K562 (cell line): Measurements from ENCODE around the gene TTK. TPM values are rescaled to one million over a fixed set of nuclear protein-coding genes. Genes with fewer than 3 reads are reported as not detected.

Experiments used
- ATAC-seq: fragments of 200-7000 bp; cut with Tn5 transposase; 3 replicates; pipeline ENCODE4 v1.9.1; 2020; ENCODE audit warnings: moderate library complexity
- BruUV-seq: library from RNA; stranded (reverse); fragments of 400-500 nt; replicated peaks from 2 replicates; lab custom pipeline; 2021; lab: Mats Ljungman, UMichigan
- CTCF ChIA-PET: fragments of 300-600 bp; formaldehyde crosslinking; extraction: SDS; loops from one replicate; lab custom pipeline; 2021; ENCODE audit warnings: low intra/inter-chr PET ratio; lab: Yijun Ruan, JAX
- POLR2A ChIA-PET: fragments of 300-600, 350-650 bp; sonication (Branson Sonifier 250); formaldehyde crosslinking; extraction: SDS; loops from one replicate; lab custom pipeline; 2021; ENCODE audit warnings: antibody characterized with exemption, inconsistent platforms; lab: Yijun Ruan, JAX
- DNase-seq, 4 experiments: peaks; one replicate each; pipeline versions ENCODE4 v3.0.0 to v3.0.0-alpha.2; 2011 to 2018; ENCODE audit warnings: low spot score in 3 of 4, mixed read lengths in 3 of 4; ENCODE audit errors: extremely low read depth in 1 of 4
- FAIRE-seq: peaks from 2 replicates; lab custom pipeline; 2011; peaks lifted over from hg19 to GRCh38; lab: Jason Lieb, UNC
- H2AFZ ChIP-seq: 2 replicates; pipeline ENCODE4 v1.6.0; 2011; ENCODE audit warnings: low read depth, low read length, control low read depth, inconsistent platforms
- H3K27ac ChIP-seq: fragments of 200-600 bp; 3 replicates; pipeline ENCODE4 v1.8.0; 2011; ENCODE audit warnings: low read depth, mild to moderate bottlenecking, control low read depth, inconsistent platforms, low read length, moderate library complexity, mixed read lengths; ENCODE audit errors: extremely low read depth
- H3K27me3 ChIP-seq, 2 experiments: fragments of 300-600 bp in 1 of 2; 2 replicates in 1 of 2; 3 replicates in 1 of 2; pipeline versions ENCODE4 v1.6.0 to v1.8.0; 2011; ENCODE audit warnings: inconsistent platforms in 2 of 2, low read length in 2 of 2, mild to moderate bottlenecking in 1 of 2, mixed read lengths in 1 of 2, moderate library complexity in 1 of 2; ENCODE audit not compliant: control insufficient read depth in 2 of 2, insufficient read depth in 2 of 2
- H3K36me3 ChIP-seq: fragments of 300-600 bp; 3 replicates; pipeline ENCODE4 v1.8.0; 2011; ENCODE audit warnings: mild to moderate bottlenecking, low read length, inconsistent platforms; ENCODE audit not compliant: control insufficient read depth, insufficient read depth
- H3K4me1 ChIP-seq, 2 experiments: fragments of 200-600 bp in 1 of 2; replicated peaks in 1 of 2; 2 replicates in 1 of 2; 3 replicates in 1 of 2; pipeline versions ENCODE4 v1.5.1 to v1.8.0; 2011; ENCODE audit warnings: inconsistent platforms in 2 of 2, low read length in 2 of 2, mild to moderate bottlenecking in 1 of 2, mixed read lengths in 1 of 2, moderate library complexity in 1 of 2; ENCODE audit not compliant: control insufficient read depth in 2 of 2, insufficient read depth in 2 of 2
- H3K4me2 ChIP-seq: 2 replicates; pipeline ENCODE4 v1.6.1; 2011; ENCODE audit warnings: low read length, control low read depth, inconsistent platforms, mixed read lengths; ENCODE audit not compliant: insufficient read depth
- H3K4me3 ChIP-seq: fragments of 200-600 bp; sonication (generic), shearing (Covaris generic); 2 replicates; pipeline ENCODE4 v1.5.1; 2016; ENCODE audit warnings: control low read depth, inconsistent platforms
- H3K79me2 ChIP-seq: fragments of 200-600 bp; 3 replicates; pipeline ENCODE4 v1.8.0; 2011; ENCODE audit warnings: low read length, inconsistent platforms; ENCODE audit not compliant: control insufficient read depth, insufficient read depth
- H3K9ac ChIP-seq, 2 experiments: 2 replicates each; pipeline versions ENCODE4 v1.6.0 to v1.6.1; 2011; ENCODE audit warnings: low read depth in 2 of 2, low read length in 2 of 2, control low read depth in 1 of 2, inconsistent platforms in 1 of 2, mild to moderate bottlenecking in 1 of 2, mixed read lengths in 1 of 2; ENCODE audit not compliant: insufficient read depth in 1 of 2
- H3K9me1 ChIP-seq: one replicate; pipeline ENCODE4 v1.6.0; 2011; ENCODE audit warnings: inconsistent platforms, mild to moderate bottlenecking, low read length, moderate library complexity; ENCODE audit not compliant: control insufficient read depth, insufficient read depth
- H3K9me3 ChIP-seq: replicated peaks from 2 replicates; pipeline ENCODE4 v1.5.1; 2011; ENCODE audit warnings: low read depth, low read length, inconsistent platforms; ENCODE audit not compliant: control insufficient read depth, insufficient read depth
- H4K20me1 ChIP-seq: replicated peaks from 2 replicates; pipeline ENCODE4 v1.6.1; 2011; ENCODE audit warnings: low read length, inconsistent platforms, mixed read lengths; ENCODE audit not compliant: control insufficient read depth, insufficient read depth
- CTBP1 ChIP-seq: fragments of 450-650 bp; IDR thresholded peaks from 2 replicates; pipeline ENCODE4 v1.6.1; 2016; ENCODE audit warnings: borderline replicate concordance
- FOXM1 ChIP-seq, 2 experiments: fragments of 450-650 bp in 1 of 2; sonication (generic) in 1 of 2; formaldehyde crosslinking in 1 of 2; IDR thresholded peaks; 2 replicates each; pipeline versions ENCODE4 v1.6.1 to v1.9.0; 2017 to 2022; ENCODE audit warnings: low read depth in 2 of 2, mild to moderate bottlenecking in 2 of 2, missing genetic modification reagents in 1 of 2, moderate library complexity in 1 of 2
- HDGF ChIP-seq: fragments of 450-650 bp; IDR thresholded peaks from 2 replicates; pipeline ENCODE4 v1.6.1; 2016
- HSF4 ChIP-seq: fragments of 250-450 bp; sonication (Bioruptor Pico); IDR thresholded peaks from 2 replicates; pipeline ENCODE4 v2.1.2; 2022; ENCODE audit warnings: mild to moderate bottlenecking, moderate library complexity, borderline replicate concordance
- KAT7 ChIP-seq: sonication (generic); formaldehyde crosslinking; IDR thresholded peaks from 2 replicates; pipeline ENCODE4 v1.8.0; 2022; ENCODE audit warnings: missing genetic modification reagents, mild to moderate bottlenecking, borderline replicate concordance
- NFE2L1 ChIP-seq: fragments of 450-650 bp; IDR thresholded peaks from 2 replicates; pipeline ENCODE4 v1.6.1; 2016; ENCODE audit warnings: missing genetic modification characterization, low read depth, mild to moderate bottlenecking, missing compliant biosample characterization, moderate library complexity, borderline replicate concordance
- PHB2 ChIP-seq: fragments of 450-650 bp; IDR thresholded peaks from 2 replicates; pipeline ENCODE4 v1.6.1; 2017; ENCODE audit warnings: low read depth
- POLR2AphosphoS5 ChIP-seq: IDR thresholded peaks from 2 replicates; pipeline ENCODE4 v1.6.1; 2011; ENCODE audit warnings: mild to moderate bottlenecking, low read depth, low read length, moderate library complexity; ENCODE audit not compliant: control insufficient read depth, insufficient read depth
- POLR2B ChIP-seq: fragments of 450-650 bp; IDR thresholded peaks from 2 replicates; pipeline ENCODE4 v1.6.1; 2018; ENCODE audit warnings: low read depth; ENCODE audit not compliant: partially characterized antibody
- TEAD2 ChIP-seq: fragments of 450-650 bp; IDR thresholded peaks from 2 replicates; pipeline ENCODE4 v1.6.1; 2016; ENCODE audit warnings: missing genetic modification characterization, control low read depth, missing compliant biosample characterization
- WHSC1 ChIP-seq: IDR thresholded peaks from one replicate; pipeline ENCODE4 v1.6.1; 2012; ENCODE audit warnings: low read length, control low read depth, inconsistent platforms
- YBX1 ChIP-seq: fragments of 450-650 bp; IDR thresholded peaks from 2 replicates; pipeline ENCODE4 v1.7.1; 2016; ENCODE audit warnings: mild to moderate bottlenecking
- ZNF184 ChIP-seq: sonication (generic); formaldehyde crosslinking; IDR thresholded peaks from 2 replicates; pipeline ENCODE4 v1.5.0; 2020; ENCODE audit warnings: missing genetic modification reagents
- ZNF583 ChIP-seq: fragments of 250-450 bp; sonication (Bioruptor Pico); IDR thresholded peaks from 2 replicates; pipeline ENCODE4 v1.4.0; 2020
- in situ Hi-C: fragments of 300-500 bp; cut with MboI; formaldehyde crosslinking; loops from 4 replicates; pipeline ENCODE4 v1.15.0; 2018; ENCODE audit warnings: inconsistent platforms, mixed read lengths
- intact Hi-C: fragments of 100-400 bp; cut with micrococcal nuclease; formaldehyde crosslinking; loops from 2 replicates; pipeline ENCODE4 v1.14.2; 2022
- polyA plus RNA-seq, 8 experiments: library from polyadenylated mRNA; depleted of rRNA in 4 of 8; stranded (reverse) in 5 of 8; unstranded in 3 of 8; fragments of >200 nt; fragmentation: Nextera tagmentation in 2 of 8; fragmentation: Illumina TruSeq in 1 of 8; extraction: Ambion mirVana in 2 of 8; extraction: Trizol in 1 of 8; gene quantifications; 2 replicates each; pipeline versions ENCODE4 v1.2.1 to v1.2.3, GENCODE V29; 2011 to 2014; ENCODE audit warnings: inconsistent platforms in 1 of 8, missing spikeins in 1 of 8
- total RNA-seq, 7 experiments: library from RNA; depleted of rRNA in 6 of 7; stranded (reverse); fragments of >200 nt in 6 of 7; fragmentation: Illumina TruSeq in 2 of 7; extraction: Trizol in 2 of 7; gene quantifications; 2 replicates each; pipeline versions ENCODE4 v1.2.1 to v1.2.3, GENCODE V29; 2011 to 2021; ENCODE audit warnings: low replicate concordance in 1 of 7
- TF ChIP-seq, protein P1 (sequence below), 2 experiments: fragments of 200-800 bp in 1 of 2; sonication (Bioruptor generic) in 1 of 2; sonication (generic) in 1 of 2; formaldehyde crosslinking in 1 of 2; IDR thresholded peaks in 1 of 2; conservative IDR thresholded peaks in 1 of 2; 2 replicates each; pipeline versions ENCODE4 v1.5.0 to v1.6.1; 2016 to 2020; ENCODE audit warnings: missing compliant biosample characterization in 1 of 2, missing genetic modification characterization in 1 of 2, missing genetic modification reagents in 1 of 2
- TF ChIP-seq, protein P2 (sequence below): fragments of 200-800 bp; sonication (Bioruptor generic); IDR thresholded peaks from 2 replicates; pipeline ENCODE4 v1.6.1; 2017; ENCODE audit warnings: missing genetic modification characterization, missing compliant biosample characterization
- TF ChIP-seq, protein P3 (sequence below): IDR thresholded peaks from 2 replicates; pipeline ENCODE4 v1.6.1; 2011; ENCODE audit warnings: borderline replicate concordance, low read depth, mild to moderate bottlenecking, moderate library complexity, low read length; ENCODE audit not compliant: insufficient read depth, poor library complexity, severe bottlenecking

Gene TTK
- total and polyA plus RNA-seq, 9 of the 15 experiments (the other 6 are each of a cell fraction or from before 2014, with no cell fraction given) = 32.7 to 58.9 (median 52.8) TPM

DNA sequence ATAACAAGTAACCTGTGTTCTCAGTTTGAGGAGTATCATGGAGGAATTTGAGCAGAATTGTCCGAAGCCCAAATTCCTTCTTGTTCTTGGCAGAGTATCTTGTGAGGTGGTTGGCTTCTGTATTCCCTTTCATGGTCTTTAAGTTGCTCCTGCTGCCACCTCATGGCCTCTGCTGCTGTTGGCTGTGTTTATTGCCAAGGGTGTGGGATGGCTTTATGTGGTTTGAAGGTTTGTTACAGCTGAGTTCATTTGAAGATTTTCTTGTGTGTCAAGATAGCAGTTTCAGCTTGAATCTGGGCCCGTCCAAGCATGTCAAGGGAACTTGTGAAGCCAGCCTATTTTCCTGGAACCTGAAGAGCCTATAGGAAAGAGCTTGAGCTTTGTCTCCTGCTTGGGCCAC lies 20.2 kb upstream of the TTK start (continued):
- TF ChIP-seq WHSC1 (no peak), NFE2L1 (tag) (no peak), TEAD2 (tag) (no peak)

DNA sequence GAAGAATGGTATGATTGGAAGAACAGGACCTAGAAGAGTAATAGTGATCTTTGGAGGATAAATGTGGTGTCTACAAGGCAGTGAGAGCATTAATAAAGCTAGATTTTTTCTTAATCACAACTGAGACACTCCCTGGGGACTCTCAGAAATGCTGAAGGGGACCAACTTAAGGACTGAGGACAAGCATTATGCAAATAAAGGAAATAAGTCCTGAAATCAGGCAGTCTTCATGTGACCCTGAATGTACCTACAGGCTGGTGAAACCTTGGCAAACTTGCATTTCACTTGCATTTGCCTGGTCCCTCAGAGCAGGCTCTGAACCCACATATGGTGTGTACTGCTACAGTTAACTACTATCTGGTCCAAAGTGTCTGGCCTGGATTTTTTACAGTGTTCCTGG lies 19.3 kb upstream of the TTK start:
- H3K36me3 ChIP-seq = no peaks in the 10 kb centered on the region
- POLR2A ChIA-PET = interaction anchor here (0.6 kb wide), 2 partner anchors 39 to 87 kb away, joined by 3 to 4 read pairs; no protein-coding TSS in a partner anchor
- TF ChIP-seq ZNF184 (CRISPR knock-in tag) = no peak
- no peak for TF ChIP-seq HDGF
- TF ChIP-seq PHB2 = no peak
- no peak for TF ChIP-seq POLR2B
- TF ChIP-seq, protein P1, sequence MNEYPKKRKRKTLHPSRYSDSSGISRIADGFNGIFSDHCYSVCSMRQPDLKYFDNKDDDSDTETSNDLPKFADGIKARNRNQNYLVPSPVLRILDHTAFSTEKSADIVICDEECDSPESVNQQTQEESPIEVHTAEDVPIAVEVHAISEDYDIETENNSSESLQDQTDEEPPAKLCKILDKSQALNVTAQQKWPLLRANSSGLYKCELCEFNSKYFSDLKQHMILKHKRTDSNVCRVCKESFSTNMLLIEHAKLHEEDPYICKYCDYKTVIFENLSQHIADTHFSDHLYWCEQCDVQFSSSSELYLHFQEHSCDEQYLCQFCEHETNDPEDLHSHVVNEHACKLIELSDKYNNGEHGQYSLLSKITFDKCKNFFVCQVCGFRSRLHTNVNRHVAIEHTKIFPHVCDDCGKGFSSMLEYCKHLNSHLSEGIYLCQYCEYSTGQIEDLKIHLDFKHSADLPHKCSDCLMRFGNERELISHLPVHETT (CRISPR knock-in tag; conservative IDR thresholded peaks at IDR 0.05 in 1 of 2, IDR thresholded peaks at IDR 0.05 in 1 of 2) = no peak
- no peak for TF ChIP-seq YBX1
- no peak for TF ChIP-seq HSF4 (CRISPR knock-in tag)
- TF ChIP-seq, protein P2, sequence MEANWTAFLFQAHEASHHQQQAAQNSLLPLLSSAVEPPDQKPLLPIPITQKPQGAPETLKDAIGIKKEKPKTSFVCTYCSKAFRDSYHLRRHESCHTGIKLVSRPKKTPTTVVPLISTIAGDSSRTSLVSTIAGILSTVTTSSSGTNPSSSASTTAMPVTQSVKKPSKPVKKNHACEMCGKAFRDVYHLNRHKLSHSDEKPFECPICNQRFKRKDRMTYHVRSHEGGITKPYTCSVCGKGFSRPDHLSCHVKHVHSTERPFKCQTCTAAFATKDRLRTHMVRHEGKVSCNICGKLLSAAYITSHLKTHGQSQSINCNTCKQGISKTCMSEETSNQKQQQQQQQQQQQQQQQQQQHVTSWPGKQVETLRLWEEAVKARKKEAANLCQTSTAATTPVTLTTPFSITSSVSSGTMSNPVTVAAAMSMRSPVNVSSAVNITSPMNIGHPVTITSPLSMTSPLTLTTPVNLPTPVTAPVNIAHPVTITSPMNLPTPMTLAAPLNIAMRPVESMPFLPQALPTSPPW (CRISPR knock-in tag) = no peak
- TF ChIP-seq ZNF583 (CRISPR knock-in tag) = no peak
- TF ChIP-seq KAT7 (CRISPR knock-in tag) = no peak
- no peak for TF ChIP-seq CTBP1
- no peak for TF ChIP-seq POLR2AphosphoS5
- TF ChIP-seq FOXM1 (IDR thresholded peaks at IDR 0.05; ENCODE audit: low read depth) = no peak
- TF ChIP-seq FOXM1 (CRISPR knock-in tag; IDR thresholded peaks at IDR 0.05; ENCODE audit: low read depth) = no peak
- TF ChIP-seq, protein P3, sequence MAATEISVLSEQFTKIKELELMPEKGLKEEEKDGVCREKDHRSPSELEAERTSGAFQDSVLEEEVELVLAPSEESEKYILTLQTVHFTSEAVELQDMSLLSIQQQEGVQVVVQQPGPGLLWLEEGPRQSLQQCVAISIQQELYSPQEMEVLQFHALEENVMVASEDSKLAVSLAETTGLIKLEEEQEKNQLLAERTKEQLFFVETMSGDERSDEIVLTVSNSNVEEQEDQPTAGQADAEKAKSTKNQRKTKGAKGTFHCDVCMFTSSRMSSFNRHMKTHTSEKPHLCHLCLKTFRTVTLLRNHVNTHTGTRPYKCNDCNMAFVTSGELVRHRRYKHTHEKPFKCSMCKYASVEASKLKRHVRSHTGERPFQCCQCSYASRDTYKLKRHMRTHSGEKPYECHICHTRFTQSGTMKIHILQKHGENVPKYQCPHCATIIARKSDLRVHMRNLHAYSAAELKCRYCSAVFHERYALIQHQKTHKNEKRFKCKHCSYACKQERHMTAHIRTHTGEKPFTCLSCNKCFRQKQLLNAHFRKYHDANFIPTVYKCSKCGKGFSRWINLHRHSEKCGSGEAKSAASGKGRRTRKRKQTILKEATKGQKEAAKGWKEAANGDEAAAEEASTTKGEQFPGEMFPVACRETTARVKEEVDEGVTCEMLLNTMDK = no peak

More for the DNA sequence above, 19.3 kb upstream of the TTK start:
- Histone ChIP-seq H3K4me2 (no peak overlapping the region), H3K79me2 (no peaks in the 10 kb centered on the region), H3K9ac (no peak overlapping the region), H2AFZ (no peak overlapping the region), H3K4me3 (no peak overlapping the region), H3K9me3 (no peaks in the 10 kb centered on the region), H4K20me1 (no peaks in the 10 kb centered on the region), H3K9me1 (no peaks in the 10 kb centered on the region), H3K27me3 (no peaks in the 10 kb centered on the region), H3K4me1 (no peaks in the 10 kb centered on the region), H3K27ac (no peak overlapping the region)
- no TSS peak for BruUV-seq
- CTCF ChIA-PET = no interaction called here
- in situ Hi-C loops = no loop called here
- ATAC-seq (no peak), FAIRE-seq (no peak), DNase-seq (no peak)
- intact Hi-C loops = no loop called here
